Activated T-cell treated with anti-CD3 and anti-CD28 coated beads, Interleukin-2, amount 50 U/mL, for 24 hours (primary cell): ENCODE results near the gene RNF113B.

Experiments
- DNase-seq: peaks from one replicate; pipeline ENCODE4 v3.0.0-alpha.2; 2020
- H3K27ac Mint-ChIP-seq: 2 replicates; pipeline ENCODE4 v1.8.0; 2020; ENCODE audit warnings: mild to moderate bottlenecking, mixed read lengths
- H3K27me3 Mint-ChIP-seq: 2 replicates; pipeline ENCODE4 v1.8.0; 2020; ENCODE audit warnings: mixed read lengths
- H3K36me3 Mint-ChIP-seq: 2 replicates; pipeline ENCODE4 v1.8.0; 2020; ENCODE audit warnings: low read depth, mixed read lengths
- H3K4me1 Mint-ChIP-seq: 2 replicates; pipeline ENCODE4 v1.8.0; 2020; ENCODE audit warnings: low read depth, mixed read lengths
- H3K4me3 Mint-ChIP-seq: 2 replicates; pipeline ENCODE4 v1.8.0; 2020; ENCODE audit warnings: mild to moderate bottlenecking, moderate library complexity, mixed read lengths
- H3K9me3 Mint-ChIP-seq: 2 replicates; pipeline ENCODE4 v1.8.0; 2020; ENCODE audit warnings: mixed read lengths

Gene RNF113B

DNA sequence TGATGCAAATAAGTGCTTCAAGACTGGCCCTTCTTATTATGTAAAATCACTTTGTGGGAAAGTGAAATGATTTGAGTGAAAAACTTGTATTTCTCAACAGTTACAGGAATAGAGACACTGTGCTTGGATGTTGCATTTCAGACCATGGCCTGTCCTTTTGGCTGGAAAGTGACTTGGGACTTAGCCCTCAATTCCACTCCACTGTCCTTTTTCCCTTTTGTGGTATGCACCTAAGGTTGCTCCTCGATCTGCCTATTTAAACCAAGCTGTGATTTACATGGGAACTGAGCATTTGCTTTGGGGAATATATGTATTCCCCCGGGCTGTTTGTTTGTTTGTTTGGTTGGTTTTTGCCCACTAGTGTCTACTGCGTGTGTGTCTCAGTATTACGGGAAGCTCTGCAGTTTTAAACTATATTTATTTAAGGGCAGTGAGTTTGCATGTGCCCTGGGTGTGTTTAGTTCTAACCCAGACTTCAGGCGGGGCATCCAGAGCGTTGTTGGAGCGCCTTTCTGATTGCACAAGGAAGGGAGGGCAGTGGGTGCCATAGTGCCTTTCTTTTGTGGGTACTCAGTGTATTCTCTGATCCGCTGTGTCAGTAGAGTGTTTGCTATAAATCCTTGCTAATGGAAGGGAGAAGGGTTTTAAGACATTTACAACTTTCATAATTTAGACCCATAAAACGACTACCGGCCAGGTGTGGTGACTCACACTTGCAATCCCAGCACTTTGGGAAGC lies 18.2 kb upstream of the RNF113B start:
- Mint-ChIP-seq H3K9me3 (no peaks in the 10 kb centered on the region), H3K36me3 (no peaks in the 10 kb centered on the region), H3K4me3 (no peak overlapping the region), H3K27ac (no peak overlapping the region), H3K4me1 (no peaks in the 10 kb centered on the region), H3K27me3 (peaks cover 2% of the 10 kb centered on the region)
- DNase-seq = no peak

DNA sequence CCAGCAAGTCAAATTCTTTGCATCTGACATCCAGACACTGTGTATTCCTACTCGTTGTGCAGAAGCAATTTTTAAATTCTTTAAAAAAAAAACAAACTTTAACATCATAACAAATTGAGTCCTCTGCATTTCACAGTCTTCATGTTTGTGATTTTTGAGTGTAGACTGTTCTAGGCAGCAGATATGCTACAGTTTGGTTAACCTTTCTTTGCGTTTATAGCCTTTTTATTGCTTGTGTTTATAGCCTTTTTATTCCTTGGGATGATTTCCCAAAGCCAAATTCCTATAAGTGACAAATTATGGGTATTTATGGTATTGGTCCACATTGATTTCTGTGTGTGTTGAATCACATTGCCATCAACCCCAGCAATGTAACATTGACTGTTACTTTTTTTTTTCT lies 14.9 kb upstream of the RNF113B start:
- no peaks in the 10 kb centered on the region for H3K9me3 Mint-ChIP-seq
- H3K36me3 Mint-ChIP-seq = no peaks in the 10 kb centered on the region
- H3K27me3 Mint-ChIP-seq = peaks cover 5% of the 10 kb centered on the region
- no peak for DNase-seq
- no peak overlapping the region for H3K27ac Mint-ChIP-seq
- H3K4me1 Mint-ChIP-seq = no peaks in the 10 kb centered on the region
- no peak overlapping the region for H3K4me3 Mint-ChIP-seq

DNA sequence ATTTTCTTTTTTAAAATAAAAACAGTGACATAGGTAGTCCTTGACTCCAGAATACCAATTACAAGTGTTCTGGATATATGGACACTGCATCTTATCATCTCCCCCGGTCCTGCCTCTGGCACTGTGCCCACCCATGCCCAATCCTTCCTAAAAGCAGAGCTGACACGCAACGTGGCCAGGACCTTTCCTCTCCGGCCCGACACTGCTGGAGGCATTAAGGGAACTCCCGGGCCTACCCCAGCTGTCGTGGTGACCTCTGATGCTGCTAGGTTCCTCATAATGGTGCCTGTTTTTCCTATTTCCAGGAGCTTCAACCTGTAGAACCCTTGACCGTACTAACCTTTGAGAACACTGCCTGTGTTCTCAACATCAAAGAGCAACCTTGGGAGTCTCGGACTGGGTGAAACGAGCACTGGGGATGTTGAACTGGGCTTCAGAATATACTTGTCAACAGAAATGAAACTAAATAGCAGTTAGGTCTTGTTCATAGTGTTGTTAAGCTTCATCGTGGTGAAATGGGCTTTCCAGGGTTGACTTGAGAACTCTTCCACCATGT lies 13.9 kb upstream of the RNF113B start:
- Mint-ChIP-seq H3K4me1 (no peaks in the 10 kb centered on the region), H3K4me3 (no peak overlapping the region), H3K27ac (no peak overlapping the region), H3K9me3 (no peaks in the 10 kb centered on the region), H3K36me3 (no peaks in the 10 kb centered on the region), H3K27me3 (peaks cover 10% of the 10 kb centered on the region)
- DNase-seq = no peak

DNA sequence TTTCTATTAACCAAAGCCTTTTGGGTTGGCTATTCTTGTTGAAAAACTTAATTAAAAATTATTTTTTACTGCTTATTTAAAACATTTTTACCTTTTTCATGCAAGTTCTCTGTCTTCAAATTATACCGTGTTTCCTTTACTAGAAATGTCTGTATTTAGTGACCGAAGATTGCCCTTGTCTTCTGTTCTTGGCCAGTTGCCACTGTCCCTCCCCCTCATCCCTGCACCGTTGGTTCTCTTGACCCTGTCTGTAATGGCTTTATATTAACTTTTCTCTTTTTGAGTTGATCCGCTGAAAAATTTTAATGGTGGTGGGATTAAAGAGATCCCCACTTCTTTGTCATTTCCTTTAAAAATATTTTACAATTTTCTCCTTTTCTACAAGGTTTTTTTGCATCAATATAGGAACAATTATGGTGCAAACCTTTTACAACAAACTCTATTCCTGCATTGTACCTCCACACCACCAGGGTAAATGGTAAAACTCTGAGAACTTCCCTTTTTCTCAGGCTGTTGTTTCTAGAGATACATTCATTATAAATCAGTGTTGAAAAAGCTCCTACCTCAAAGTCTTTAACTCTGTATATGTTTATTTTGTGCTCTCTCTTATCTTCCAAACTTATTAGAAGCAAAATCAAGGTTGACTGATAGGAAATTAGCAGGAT lies 12.9 kb upstream of the RNF113B start:
- no peaks in the 10 kb centered on the region for H3K36me3 Mint-ChIP-seq
- H3K4me3 Mint-ChIP-seq = no peak overlapping the region
- no peak overlapping the region for H3K27ac Mint-ChIP-seq
- peaks cover 10% of the 10 kb centered on the region for H3K27me3 Mint-ChIP-seq
- DNase-seq = no peak
- H3K4me1 Mint-ChIP-seq = no peaks in the 10 kb centered on the region
- H3K9me3 Mint-ChIP-seq = no peaks in the 10 kb centered on the region

DNA sequence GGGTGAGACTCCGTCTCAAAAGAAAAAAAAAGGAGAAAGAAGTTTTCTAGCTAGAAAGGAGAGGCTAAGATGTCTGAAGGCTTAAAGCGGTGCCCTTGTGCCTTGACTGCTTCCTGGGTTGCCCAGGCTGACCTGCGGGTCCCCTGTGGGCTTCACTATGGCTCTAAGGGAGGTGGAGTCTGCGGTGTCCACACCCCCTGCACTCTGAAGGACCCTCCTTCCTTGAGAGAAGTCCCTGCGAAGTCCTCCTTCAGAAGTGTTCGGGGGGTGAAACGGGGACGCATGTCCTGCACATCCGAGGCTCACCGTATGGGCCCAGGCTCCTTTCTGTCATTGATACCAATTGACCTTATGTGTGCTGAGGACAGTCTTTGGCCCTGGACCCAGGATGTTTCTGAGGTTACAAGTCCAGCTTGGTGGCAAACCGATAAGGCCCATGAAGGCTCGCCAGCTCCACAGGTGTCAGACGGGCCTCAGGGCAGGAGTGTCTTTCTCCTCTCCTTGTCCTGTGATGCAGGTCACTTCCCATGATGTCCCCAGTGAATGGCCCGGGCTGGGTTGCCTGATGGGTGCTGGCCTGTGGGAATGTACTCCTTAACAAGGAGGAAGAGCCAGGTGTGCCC lies 11.6 kb upstream of the RNF113B start:
- Mint-ChIP-seq H3K27ac (no peak overlapping the region), H3K9me3 (no peaks in the 10 kb centered on the region), H3K4me1 (no peaks in the 10 kb centered on the region), H3K36me3 (no peaks in the 10 kb centered on the region), H3K27me3 (peaks cover 10% of the 10 kb centered on the region), H3K4me3 (no peak overlapping the region)
- DNase-seq = no peak

DNA sequence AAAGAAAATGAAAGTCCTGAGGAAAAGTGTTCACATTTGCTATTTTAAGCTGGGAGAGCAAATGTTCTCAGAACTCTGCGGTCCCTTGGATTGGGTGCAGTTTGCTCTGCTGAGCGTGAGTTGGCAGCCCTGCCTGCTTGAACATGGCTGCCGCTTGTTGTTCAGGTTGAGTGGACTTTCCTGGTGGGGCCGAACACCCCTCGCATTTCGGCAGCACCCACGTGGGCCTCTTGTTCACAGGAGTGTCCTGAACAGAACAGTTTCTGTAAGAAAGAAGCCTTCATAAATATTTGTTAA lies 10.8 kb upstream of the RNF113B start:
- Mint-ChIP-seq H3K27me3 (peaks cover 10% of the 10 kb centered on the region), H3K27ac (no peak overlapping the region), H3K36me3 (no peaks in the 10 kb centered on the region), H3K4me1 (no peaks in the 10 kb centered on the region), H3K9me3 (no peaks in the 10 kb centered on the region), H3K4me3 (no peak overlapping the region)
- no peak for DNase-seq

DNA sequence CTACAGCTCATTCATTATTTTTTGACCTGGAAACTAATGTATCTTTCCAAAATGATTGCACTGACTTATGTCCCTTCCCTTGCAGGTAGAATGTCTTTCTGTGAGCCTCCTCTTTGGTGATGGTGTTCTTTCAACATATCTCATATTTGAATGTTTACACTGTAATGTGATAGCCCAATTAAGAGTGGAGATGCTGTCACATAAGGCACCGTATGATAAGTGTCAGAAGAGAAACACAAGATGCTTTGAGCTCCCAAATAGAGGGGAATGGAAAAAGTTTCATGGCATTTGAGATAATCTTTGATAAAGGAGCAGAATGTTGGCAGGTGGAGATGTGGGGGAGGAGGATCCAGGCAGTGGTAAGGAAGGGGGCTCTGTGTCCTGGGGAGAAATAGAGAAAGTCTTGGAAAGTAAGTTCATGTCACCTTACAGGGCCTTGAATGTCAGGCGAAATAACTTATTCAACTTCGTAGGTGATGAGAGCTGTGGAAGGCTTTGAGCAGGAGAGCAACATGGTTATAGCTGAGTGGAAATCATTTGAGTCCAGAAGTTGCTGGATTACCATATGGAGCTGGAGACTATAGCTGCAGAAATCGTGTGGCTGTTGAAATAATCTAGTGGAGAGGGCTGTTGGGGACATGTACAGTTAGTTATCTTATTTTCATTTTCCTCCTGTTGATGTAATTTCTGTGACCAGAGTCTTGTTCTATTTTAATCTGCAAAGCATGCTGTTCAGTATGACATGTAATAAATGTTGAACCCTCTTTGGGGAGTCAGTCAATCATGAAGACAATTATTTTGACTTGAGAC lies 10.3 kb upstream of the RNF113B start:
- Mint-ChIP-seq H3K9me3 (no peaks in the 10 kb centered on the region), H3K27ac (no peak overlapping the region), H3K4me3 (no peak overlapping the region), H3K36me3 (no peaks in the 10 kb centered on the region), H3K4me1 (no peaks in the 10 kb centered on the region), H3K27me3 (peaks cover 10% of the 10 kb centered on the region)
- DNase-seq = no peak

DNA sequence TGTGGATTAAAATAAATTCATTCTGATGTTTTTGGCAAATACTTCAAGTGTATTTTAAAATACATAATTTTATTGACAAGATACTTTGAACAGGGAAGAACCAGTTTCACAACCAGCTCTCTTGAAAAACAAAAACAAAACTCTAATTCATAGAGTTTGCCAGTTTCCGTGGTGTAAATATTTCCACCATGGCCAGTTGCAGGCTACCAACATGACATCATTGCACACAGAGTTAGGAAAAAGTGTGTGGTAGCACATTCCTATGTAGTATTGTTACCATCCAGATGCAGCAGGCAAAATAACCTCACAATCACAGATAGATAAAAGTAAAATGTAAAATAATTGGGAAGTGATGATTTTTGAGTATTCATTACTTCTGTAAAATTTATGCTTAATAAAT lies 7.7 kb upstream of the RNF113B start:
- no peaks in the 10 kb centered on the region for H3K4me1 Mint-ChIP-seq
- H3K27ac Mint-ChIP-seq = no peak overlapping the region
- no peak for DNase-seq
- no peak overlapping the region for H3K4me3 Mint-ChIP-seq
- no peaks in the 10 kb centered on the region for H3K9me3 Mint-ChIP-seq
- no peaks in the 10 kb centered on the region for H3K36me3 Mint-ChIP-seq
- peaks cover 10% of the 10 kb centered on the region for H3K27me3 Mint-ChIP-seq

DNA sequence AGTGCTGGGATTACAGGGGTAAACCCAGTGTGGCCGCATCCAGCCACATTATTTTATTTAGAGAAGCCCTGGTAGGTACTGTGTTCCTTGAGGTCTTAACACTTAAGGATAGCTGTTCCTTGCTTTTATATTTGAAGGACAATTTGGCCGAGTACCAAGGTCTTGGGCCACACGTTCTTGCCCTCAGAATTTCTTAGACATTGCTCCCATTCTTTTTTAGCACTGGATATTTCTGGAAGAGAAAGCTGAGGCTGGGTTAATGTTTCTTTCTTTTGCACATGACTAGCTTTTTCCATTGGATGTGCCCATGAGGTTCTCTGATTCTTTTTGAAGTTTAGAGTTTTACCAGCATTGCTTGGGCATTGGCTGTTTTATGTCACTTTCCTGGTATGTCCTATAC lies 5.5 kb upstream of the RNF113B start:
- no peak for DNase-seq
- Mint-ChIP-seq H3K27me3 (peaks cover 10% of the 10 kb centered on the region), H3K36me3 (no peaks in the 10 kb centered on the region), H3K27ac (no peak overlapping the region), H3K4me1 (no peaks in the 10 kb centered on the region), H3K9me3 (no peaks in the 10 kb centered on the region), H3K4me3 (no peak overlapping the region)

DNA sequence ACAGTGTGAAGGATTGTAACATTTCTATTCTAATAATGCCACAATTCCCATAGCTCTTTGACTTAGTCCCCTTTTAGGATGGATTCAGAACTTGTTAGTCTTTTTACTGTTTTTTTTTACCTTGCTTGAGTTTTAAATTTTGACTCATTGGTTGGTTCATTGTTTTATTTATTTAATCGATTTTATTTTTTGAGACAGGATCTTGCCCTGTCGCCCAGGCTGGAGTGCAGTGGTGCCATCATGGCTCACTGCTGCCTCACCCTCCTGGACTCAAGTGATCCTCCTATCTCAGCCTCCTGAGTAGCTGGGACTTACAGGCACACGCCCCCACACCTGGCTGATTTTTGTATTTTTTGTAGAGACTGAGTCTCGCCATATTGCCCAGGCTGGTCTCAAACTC lies 5.1 kb upstream of the RNF113B start:
- DNase-seq = no peak
- H3K27ac Mint-ChIP-seq = no peak overlapping the region
- H3K4me3 Mint-ChIP-seq = no peak overlapping the region
- H3K27me3 Mint-ChIP-seq = peaks cover 6% of the 10 kb centered on the region
- H3K36me3 Mint-ChIP-seq = no peaks in the 10 kb centered on the region
- H3K4me1 Mint-ChIP-seq = no peaks in the 10 kb centered on the region
- no peaks in the 10 kb centered on the region for H3K9me3 Mint-ChIP-seq

DNA sequence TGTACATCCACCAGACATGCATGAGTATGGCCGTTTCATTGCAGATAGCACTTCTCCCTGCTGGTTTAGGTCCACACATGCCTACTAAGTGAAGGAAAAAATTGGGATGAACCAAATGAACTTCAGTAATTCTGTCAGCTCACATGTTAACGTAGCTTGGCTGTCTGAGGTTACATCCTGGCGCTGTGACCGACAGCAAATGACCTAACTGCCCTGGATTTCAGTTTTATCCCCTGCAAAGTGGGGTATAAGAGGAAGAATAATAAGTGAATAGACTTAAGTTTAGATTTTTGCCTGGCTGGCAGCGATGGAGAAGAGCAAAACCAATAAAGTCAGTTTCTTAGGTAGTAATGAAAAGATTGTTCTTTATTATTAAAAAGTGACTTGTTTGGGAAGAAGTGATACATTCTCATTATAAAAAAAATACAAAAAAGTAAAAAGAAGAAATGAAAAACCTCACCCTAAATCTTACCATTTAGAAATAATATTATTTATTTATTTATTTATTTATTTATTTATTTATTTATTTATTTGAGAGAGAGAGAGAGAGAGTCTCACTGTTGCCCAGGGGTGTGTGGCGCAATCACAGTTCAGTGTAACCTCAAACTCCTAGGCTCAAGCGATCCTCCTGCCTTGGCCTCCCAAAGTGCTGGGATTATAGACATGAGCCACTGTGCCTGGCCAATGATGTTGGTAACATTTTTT lies 4.2 kb upstream of the RNF113B start:
- DNase-seq = no peak
- Mint-ChIP-seq H3K9me3 (no peaks in the 10 kb centered on the region), H3K4me1 (no peaks in the 10 kb centered on the region), H3K27ac (no peak overlapping the region), H3K4me3 (no peak overlapping the region), H3K27me3 (peaks cover 2% of the 10 kb centered on the region), H3K36me3 (no peaks in the 10 kb centered on the region)

DNA sequence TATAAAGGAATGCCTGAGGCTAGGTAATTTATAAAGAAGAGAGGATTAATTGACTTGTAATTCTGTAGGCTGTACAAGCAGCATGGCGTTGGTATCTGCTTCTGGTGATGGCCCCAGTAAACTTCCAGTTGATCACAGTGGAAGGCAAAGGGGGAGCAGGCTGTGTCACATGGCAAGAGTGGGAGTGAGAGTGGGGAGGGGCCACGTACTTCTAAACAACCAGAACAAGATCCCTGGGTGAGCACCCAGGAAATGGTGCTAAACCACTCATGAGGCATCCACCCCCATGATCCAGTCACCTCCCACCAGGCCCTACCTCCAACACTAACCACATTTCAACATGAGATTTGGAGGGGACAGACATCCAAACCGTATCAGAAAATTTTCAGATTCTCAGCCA lies 3.0 kb upstream of the RNF113B start:
- Mint-ChIP-seq H3K27ac (no peak overlapping the region), H3K9me3 (no peaks in the 10 kb centered on the region), H3K27me3 (no peaks in the 10 kb centered on the region), H3K4me1 (no peaks in the 10 kb centered on the region), H3K4me3 (no peak overlapping the region), H3K36me3 (no peaks in the 10 kb centered on the region)
- DNase-seq = no peak

DNA sequence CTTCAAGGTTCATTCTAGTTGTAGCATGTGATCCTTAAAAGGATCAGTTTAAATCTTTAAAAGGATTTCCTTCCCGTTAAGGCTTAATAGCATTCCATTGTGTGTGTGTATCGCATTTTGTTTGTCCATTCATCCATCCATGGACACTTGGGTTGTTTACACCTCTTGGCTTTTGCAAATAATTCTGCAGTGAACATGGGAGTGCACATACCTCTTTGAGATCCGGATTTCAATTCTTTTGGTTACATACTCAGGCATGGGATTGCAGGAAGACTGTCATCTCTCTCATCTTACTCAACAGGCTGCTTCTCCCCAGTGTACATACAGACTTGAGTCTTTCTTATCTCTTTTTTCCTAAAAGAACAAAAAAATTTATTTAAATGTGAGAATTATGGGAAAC lies 1.2 kb downstream of the RNF113B start:
- Mint-ChIP-seq H3K9me3 (no peaks in the 10 kb centered on the region), H3K36me3 (no peaks in the 10 kb centered on the region), H3K27me3 (peaks cover 23% of the 10 kb centered on the region), H3K4me1 (no peaks in the 10 kb centered on the region), H3K4me3 (no peak overlapping the region), H3K27ac (no peak overlapping the region)
- DNase-seq = no peak

DNA sequence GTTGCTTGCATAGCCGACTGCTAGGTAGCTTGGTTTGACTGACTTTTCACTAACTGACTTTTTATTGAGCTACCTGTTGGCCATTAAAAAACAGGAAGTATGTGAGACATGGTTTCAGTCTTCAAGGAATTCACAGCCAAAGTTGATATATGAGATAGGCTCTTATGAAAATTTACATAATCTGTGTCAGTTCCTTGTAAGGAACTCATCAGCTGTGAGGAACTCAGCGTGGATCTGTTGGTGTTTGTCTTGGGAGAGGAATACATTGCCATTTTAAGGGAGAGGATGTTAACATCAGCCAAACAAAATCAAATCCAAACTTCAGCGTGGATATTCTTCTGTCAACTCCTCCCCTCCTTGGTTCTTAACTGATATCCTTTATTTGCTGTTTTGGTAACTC lies 2.0 kb downstream of the RNF113B start:
- Mint-ChIP-seq H3K36me3 (no peaks in the 10 kb centered on the region), H3K27me3 (peaks cover 27% of the 10 kb centered on the region), H3K27ac (no peak overlapping the region), H3K4me1 (no peaks in the 10 kb centered on the region), H3K9me3 (no peaks in the 10 kb centered on the region), H3K4me3 (no peak overlapping the region)
- DNase-seq = no peak
